ENCODE measurements around the gene MYCBPAP. TPM values are rescaled to one million over a fixed set of nuclear protein-coding genes. Genes with fewer than 3 reads are reported as not detected.

Gene MYCBPAP
- total and polyA plus RNA-seq, 2 experiments from 2014 or later, result 0.32 to 1.4 TPM

- Histone ChIP-seq H3K9me3 (ENCODE audit: low read depth) (no peaks in the 10 kb centered on the region), H3F3A (ENCODE audit: insufficient read depth) (no peaks in the 10 kb centered on the region), H3K4me3 (no peak overlapping the region), H3K27me3 (replicated peaks; ENCODE audit: insufficient read depth) (peaks cover 13% of the 10 kb centered on the region), H3K9ac (no peak overlapping the region), H3K4me1 (ENCODE audit: insufficient read depth) (no peaks in the 10 kb centered on the region), H4K20me1 (ENCODE audit: insufficient read depth) (no peaks in the 10 kb centered on the region), H3K4me2 (ENCODE audit: unreplicated experiment) (no peak overlapping the region), H3K36me3 (ENCODE audit: low read depth) (no peaks in the 10 kb centered on the region), H3K79me2 (ENCODE audit: insufficient read depth) (no peaks in the 10 kb centered on the region), H3K27ac (no peak overlapping the region), H3K9me2 (ENCODE audit: insufficient read depth) (no peaks in the 10 kb centered on the region), H2AFZ (no peak overlapping the region)
- 83 to 86% methylated on average over 4 of the region's 4 CpGs for WGBS, 2 experiments (ENCODE audit: low coverage in 1 of 2, low lambda C conversion rate in 2 of 2, missing lambda C conversion rate in 2 of 2)
- no peak for DNase-seq
- in situ Hi-C loops (cut with MboI), result no loop called here
- no peak for TF ChIP-seq EZH2 (IDR thresholded peaks at IDR 0.05; ENCODE audit: insufficient read depth, poor library complexity, severe bottlenecking)
- no peak for TF ChIP-seq EZH2phosphoT487 (IDR thresholded peaks at IDR 0.05; ENCODE audit: insufficient read depth, low read depth)
Observed at GRCh38 chr17:50464736-50465135, 43.5 kb upstream of the MYCBPAP start.

- H3K9me2 ChIP-seq (ENCODE audit: insufficient read depth), result no peaks in the 10 kb centered on the region
- no peaks in the 10 kb centered on the region for H4K20me1 ChIP-seq (ENCODE audit: insufficient read depth)
- WGBS, 2 experiments (ENCODE audit: low coverage in 1 of 2, low lambda C conversion rate in 2 of 2, missing lambda C conversion rate in 2 of 2), result 88 to 97% methylated on average over 6 of the region's 6 CpGs
- H3K9ac ChIP-seq, result no peak overlapping the region
- no peak overlapping the region for H2AFZ ChIP-seq
- in situ Hi-C loops (cut with MboI), result no loop called here
- H3K36me3 ChIP-seq (ENCODE audit: low read depth), result no peaks in the 10 kb centered on the region
- no peak overlapping the region for H3K4me2 ChIP-seq (ENCODE audit: unreplicated experiment)
- no peak overlapping the region for H3K27ac ChIP-seq
- no peaks in the 10 kb centered on the region for H3F3A ChIP-seq (ENCODE audit: insufficient read depth)
- H3K4me1 ChIP-seq (ENCODE audit: insufficient read depth), result no peaks in the 10 kb centered on the region
- no peak overlapping the region for H3K4me3 ChIP-seq
- no peaks in the 10 kb centered on the region for H3K79me2 ChIP-seq (ENCODE audit: insufficient read depth)
- no peaks in the 10 kb centered on the region for H3K9me3 ChIP-seq (ENCODE audit: low read depth)
- no peak for DNase-seq
- no peak for TF ChIP-seq EZH2 (IDR thresholded peaks at IDR 0.05; ENCODE audit: insufficient read depth, poor library complexity, severe bottlenecking)
- TF ChIP-seq EZH2phosphoT487 (IDR thresholded peaks at IDR 0.05; ENCODE audit: insufficient read depth, low read depth), result no peak
- H3K27me3 ChIP-seq (replicated peaks; ENCODE audit: insufficient read depth), result peaks cover 13% of the 10 kb centered on the region
Observed at GRCh38 chr17:50465171-50465570, 43.1 kb upstream of the MYCBPAP start.

GRCh38 chr17:50465635-50466034, 42.6 kb upstream of the MYCBPAP start:
- in situ Hi-C loops (cut with MboI), result no loop called here
- 90 to 93% methylated on average over 9 of the region's 9 CpGs for WGBS, 2 experiments (ENCODE audit: low coverage in 1 of 2, low lambda C conversion rate in 2 of 2, missing lambda C conversion rate in 2 of 2)

DNA sequence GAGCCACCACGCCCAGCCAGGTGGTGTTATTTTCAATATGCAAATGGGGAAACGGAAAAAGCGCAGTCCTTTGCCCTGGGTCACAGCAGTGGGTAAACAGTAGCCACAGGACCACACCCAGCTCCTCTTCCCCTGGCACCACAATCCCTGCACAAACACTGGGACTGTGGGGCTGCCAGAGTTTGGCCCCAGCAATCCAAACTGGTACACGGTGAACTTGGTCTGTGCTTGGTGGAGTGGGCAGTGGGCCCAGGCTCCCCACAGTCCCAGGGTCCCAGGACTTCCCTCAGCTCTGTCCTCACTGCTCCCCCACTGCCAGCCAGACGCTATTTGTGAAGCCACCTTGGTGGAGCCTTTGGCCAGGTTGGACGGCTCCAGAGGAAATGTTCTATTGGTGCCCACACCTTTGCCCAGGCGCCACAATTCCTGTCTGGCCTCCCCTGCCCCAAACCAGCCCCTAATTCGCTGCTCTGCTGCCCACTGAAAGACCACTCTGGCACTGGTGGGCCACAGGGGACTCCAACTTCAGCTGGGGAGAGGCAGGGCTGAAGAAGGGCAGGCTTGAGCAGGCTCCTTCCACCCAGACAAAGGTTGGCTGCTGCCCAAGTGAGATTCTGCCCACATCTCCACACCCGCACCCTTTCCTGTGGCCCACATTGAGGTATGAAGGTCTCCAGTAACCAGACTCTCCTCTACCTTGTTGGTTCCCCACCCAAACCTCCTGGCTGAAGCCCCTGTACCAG, 41.7 kb upstream of the MYCBPAP start:
- H3K36me3 ChIP-seq (ENCODE audit: low read depth), result no peaks in the 10 kb centered on the region
- no peaks in the 10 kb centered on the region for H3K79me2 ChIP-seq (ENCODE audit: insufficient read depth)
- no peak overlapping the region for H3K4me2 ChIP-seq (ENCODE audit: unreplicated experiment)
- TF ChIP-seq EZH2phosphoT487 (IDR thresholded peaks at IDR 0.05; ENCODE audit: insufficient read depth, low read depth) (no peak), EZH2 (IDR thresholded peaks at IDR 0.05; ENCODE audit: insufficient read depth, poor library complexity, severe bottlenecking) (no peak)
- no peak for DNase-seq
- H3K9me2 ChIP-seq (ENCODE audit: insufficient read depth), result no peaks in the 10 kb centered on the region
- H3K4me3 ChIP-seq, result no peak overlapping the region
- no peak overlapping the region for H3K9ac ChIP-seq
- H3K4me1 ChIP-seq (ENCODE audit: insufficient read depth), result no peaks in the 10 kb centered on the region
- H3K9me3 ChIP-seq (ENCODE audit: low read depth), result no peaks in the 10 kb centered on the region
- H3K27ac ChIP-seq, result no peak overlapping the region
- no peak overlapping the region for H2AFZ ChIP-seq
- H4K20me1 ChIP-seq (ENCODE audit: insufficient read depth), result no peaks in the 10 kb centered on the region
- H3F3A ChIP-seq (ENCODE audit: insufficient read depth), result no peaks in the 10 kb centered on the region
- 75 to 84% methylated on average over 9 of the region's 9 CpGs for WGBS, 2 experiments (ENCODE audit: low coverage in 1 of 2, low lambda C conversion rate in 2 of 2, missing lambda C conversion rate in 2 of 2)
- peaks cover 13% of the 10 kb centered on the region for H3K27me3 ChIP-seq (replicated peaks; ENCODE audit: insufficient read depth)
- in situ Hi-C loops (cut with MboI), result no loop called here

More at GRCh38 chr17:50465635-50466034, 42.6 kb upstream of the MYCBPAP start:
- Histone ChIP-seq H3F3A (ENCODE audit: insufficient read depth) (no peaks in the 10 kb centered on the region), H3K27me3 (replicated peaks; ENCODE audit: insufficient read depth) (peaks cover 13% of the 10 kb centered on the region), H3K9ac (no peak overlapping the region), H3K9me2 (ENCODE audit: insufficient read depth) (no peaks in the 10 kb centered on the region), H4K20me1 (ENCODE audit: insufficient read depth) (no peaks in the 10 kb centered on the region), H3K27ac (no peak overlapping the region), H3K4me3 (no peak overlapping the region), H3K4me2 (ENCODE audit: unreplicated experiment) (no peak overlapping the region), H3K9me3 (ENCODE audit: low read depth) (no peaks in the 10 kb centered on the region), H3K79me2 (ENCODE audit: insufficient read depth) (no peaks in the 10 kb centered on the region), H3K36me3 (ENCODE audit: low read depth) (no peaks in the 10 kb centered on the region), H3K4me1 (ENCODE audit: insufficient read depth) (no peaks in the 10 kb centered on the region), H2AFZ (no peak overlapping the region)
- TF ChIP-seq EZH2 (IDR thresholded peaks at IDR 0.05; ENCODE audit: insufficient read depth, poor library complexity, severe bottlenecking), result no peak
- TF ChIP-seq EZH2phosphoT487 (IDR thresholded peaks at IDR 0.05; ENCODE audit: insufficient read depth, low read depth), result no peak
- no peak for DNase-seq
